DMS 273 (cell line): ENCODE results near the gene CTNNA2.
A peak's percentile ranks its signal among the peaks of the same experiment; 100 is the strongest.

Source experiments
- DNase-seq: peaks from one replicate; lab custom pipeline; 2025; ENCODE audit not compliant: unreplicated experiment; lab: John Stamatoyannopoulos, UW

Gene CTNNA2

GRCh38 chr2:79611448-79612016 lies 98.7 kb downstream of the CTNNA2 start:
- DNase-seq: no peak

- no peak for DNase-seq
Measured at GRCh38 chr2:79612999-79613398, 100.1 kb downstream of the CTNNA2 start.

- DNase-seq: no peak
Measured at GRCh38 chr2:79619442-79619841, 106.6 kb downstream of the CTNNA2 start.

- no peak for DNase-seq
Measured at GRCh38 chr2:79619976-79620375, 107.1 kb downstream of the CTNNA2 start.

- no peak for DNase-seq
Measured at GRCh38 chr2:79620679-79621078, 107.8 kb downstream of the CTNNA2 start.

- DNase-seq: no peak
Measured at GRCh38 chr2:79621252-79621651, 108.4 kb downstream of the CTNNA2 start.

- DNase-seq: no peak
Measured at GRCh38 chr2:79621755-79622154, 108.9 kb downstream of the CTNNA2 start.

- DNase-seq: no peak
Measured at GRCh38 chr2:79622508-79622907, 109.7 kb downstream of the CTNNA2 start.

- no peak for DNase-seq
Measured at GRCh38 chr2:79627237-79627636, 114.4 kb downstream of the CTNNA2 start.

- DNase-seq: no peak
Measured at GRCh38 chr2:79630060-79630459, 117.2 kb downstream of the CTNNA2 start.

GRCh38 chr2:79630972-79631557 lies 118.2 kb downstream of the CTNNA2 start:
- no peak for DNase-seq

- DNase-seq: no peak
Measured at GRCh38 chr2:79638410-79638809, 125.6 kb downstream of the CTNNA2 start.

GRCh38 chr2:79638954-79639353 lies 126.1 kb downstream of the CTNNA2 start:
- DNase-seq: no peak

- DNase-seq: no peak
Measured at GRCh38 chr2:79640001-79640400, 127.2 kb downstream of the CTNNA2 start.

GRCh38 chr2:79649531-79649930 lies 136.7 kb downstream of the CTNNA2 start:
- no peak for DNase-seq

GRCh38 chr2:79660557-79660956 lies 147.7 kb downstream of the CTNNA2 start:
- DNase-seq: no peak

GRCh38 chr2:79665091-79665490 lies 152.2 kb downstream of the CTNNA2 start:
- no peak for DNase-seq

GRCh38 chr2:79666430-79666829 lies 153.6 kb downstream of the CTNNA2 start:
- DNase-seq: no peak

GRCh38 chr2:79669714-79670113 lies 156.9 kb downstream of the CTNNA2 start:
- DNase-seq: no peak

- DNase-seq: peak; percentile 15
Measured at GRCh38 chr2:79670198-79670597, 157.3 kb downstream of the CTNNA2 start.

GRCh38 chr2:79686884-79687283 lies 174.0 kb downstream of the CTNNA2 start:
- DNase-seq: no peak

- no peak for DNase-seq
Measured at GRCh38 chr2:79695248-79695647, 182.4 kb downstream of the CTNNA2 start.

GRCh38 chr2:79697200-79697599 lies 184.3 kb downstream of the CTNNA2 start:
- DNase-seq: no peak
